SW 1271 (cell line): ENCODE data around the gene VSTM4.

Experiments
- DNase-seq, 2 experiments: peaks; one replicate each; lab custom pipeline; 2025; lab: John Stamatoyannopoulos, UW

VSTM4 gene

GRCh38 chr10:49141541-49142332 is 26.4 kb upstream of the VSTM4 start:
- DNase-seq: no peak

GRCh38 chr10:49140304-49141177 is 25.2 kb upstream of the VSTM4 start:
- no peak for DNase-seq

DNA sequence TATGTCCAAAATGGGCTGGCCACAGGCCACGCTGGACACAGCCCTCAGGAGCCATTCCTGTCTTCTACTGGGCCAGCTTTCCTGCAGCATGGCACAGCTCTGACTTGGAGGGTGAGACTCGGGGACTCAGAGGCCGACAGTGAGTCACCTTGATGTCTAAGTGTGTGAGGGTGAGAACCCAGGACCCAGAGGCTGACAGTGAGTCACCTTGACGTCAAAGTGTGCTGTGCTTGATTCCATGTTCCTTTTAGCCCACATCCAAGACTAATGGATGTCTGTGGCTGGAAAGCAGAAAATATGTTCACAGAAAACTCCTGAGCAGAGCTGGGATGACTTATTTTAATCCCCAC is 24.5 kb upstream of the VSTM4 start:
- no peak for DNase-seq

DNA sequence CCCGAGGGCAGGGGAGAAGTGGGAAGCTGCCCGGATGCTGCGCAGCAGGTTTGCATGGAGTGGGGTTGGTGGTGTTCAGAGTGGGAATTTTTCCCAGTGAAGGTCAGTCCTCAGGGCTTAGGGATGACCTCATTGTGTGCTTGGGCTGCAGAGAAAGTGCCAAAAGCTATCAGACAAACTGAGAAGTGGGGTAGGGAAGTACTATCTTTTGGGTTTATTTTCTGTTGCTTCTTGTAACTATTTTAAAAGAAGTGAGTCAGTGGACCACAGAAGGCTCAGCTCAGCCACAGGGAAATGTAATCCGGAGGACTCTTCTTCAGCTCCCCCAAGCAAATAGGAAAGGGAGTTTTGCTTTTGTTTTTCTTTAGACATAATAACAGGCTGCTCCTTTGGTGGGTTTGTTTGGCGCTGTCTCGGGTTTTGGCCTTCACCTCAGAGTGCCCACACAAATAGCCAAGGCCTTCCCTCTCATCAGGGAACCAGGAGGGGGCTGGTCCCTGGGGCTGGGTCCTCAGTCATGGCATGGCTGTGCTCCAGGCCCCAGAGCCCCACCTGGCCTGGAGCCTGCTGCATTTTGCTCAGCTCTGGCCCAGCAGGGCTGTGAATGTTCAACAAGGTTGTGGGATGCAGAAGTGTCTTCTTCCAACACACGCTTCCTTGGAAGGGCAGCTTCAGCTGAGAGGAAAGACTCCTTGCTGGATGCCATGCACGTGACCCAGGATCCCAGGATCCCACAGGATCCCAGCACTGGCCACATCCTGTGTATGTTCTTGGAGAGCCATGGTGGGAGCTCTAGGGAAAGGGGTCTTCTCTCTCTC is 23.9 kb upstream of the VSTM4 start:
- DNase-seq: no peak

DNA sequence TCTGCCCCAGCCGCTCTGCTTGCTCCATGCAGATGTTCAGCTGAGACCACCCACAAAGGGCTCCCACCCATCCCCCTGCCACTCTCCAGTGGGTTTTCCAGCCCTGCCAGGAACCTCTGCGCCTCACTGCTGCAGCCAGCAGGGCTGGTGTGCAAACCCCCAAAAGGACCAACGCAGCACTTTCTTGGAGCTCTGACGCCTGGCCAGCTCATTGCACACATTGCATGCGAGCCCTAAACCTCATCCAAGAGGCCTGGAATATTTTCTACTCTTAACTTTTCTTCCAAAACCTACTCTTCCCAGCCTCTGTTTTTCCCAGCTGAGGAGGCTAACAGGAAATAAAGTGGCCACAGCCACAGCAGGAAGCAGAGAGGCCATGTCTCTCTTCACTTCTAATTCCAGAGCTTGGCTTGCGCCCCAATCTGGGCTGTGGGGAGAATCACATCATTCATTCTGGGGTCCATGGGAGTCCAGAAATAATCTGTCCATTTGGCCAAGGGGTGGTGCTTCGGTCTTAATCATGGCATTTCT is 23.1 kb upstream of the VSTM4 start:
- no peak for DNase-seq

DNA sequence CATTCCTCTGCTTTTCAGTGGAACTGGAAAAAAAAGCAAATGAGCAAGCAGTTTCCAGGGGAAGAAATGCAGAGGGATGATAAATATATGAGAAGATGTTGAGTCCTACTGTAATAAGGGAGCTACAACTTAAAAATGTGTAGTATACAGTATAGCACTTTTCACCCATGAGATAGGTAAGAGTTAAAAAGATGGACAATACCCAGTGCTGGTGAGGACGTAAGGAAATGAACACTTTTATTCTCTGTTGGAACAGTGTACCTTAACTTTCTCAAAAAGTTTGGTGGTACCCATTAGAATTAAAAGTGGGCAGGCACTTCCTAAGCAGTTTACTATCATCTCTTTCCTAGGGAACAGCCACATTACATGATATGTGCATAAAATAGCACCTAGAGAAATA is 21.2 kb upstream of the VSTM4 start:
- no peak for DNase-seq

GRCh38 chr10:49135575-49136313 is 20.4 kb upstream of the VSTM4 start:
- no peak for DNase-seq

DNA sequence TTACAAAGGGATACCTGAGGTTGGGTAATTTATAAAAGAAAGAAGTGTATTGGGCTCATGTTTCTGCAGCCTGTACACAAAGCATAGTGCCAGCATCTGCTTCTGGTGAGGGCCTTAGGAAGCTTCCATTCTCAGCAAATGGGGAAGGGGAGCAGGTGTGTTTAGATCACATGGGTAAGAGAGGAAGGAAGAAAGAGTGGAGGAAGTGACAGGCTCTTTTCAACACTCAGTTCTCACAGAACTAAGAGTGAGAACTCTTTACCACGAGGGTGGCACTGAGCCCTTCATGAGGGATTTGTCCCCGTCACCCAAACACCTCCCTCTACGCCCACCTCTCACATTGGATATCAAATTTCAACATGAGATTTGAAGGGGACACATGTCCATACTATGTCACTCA is 19.0 kb upstream of the VSTM4 start:
- DNase-seq: no peak

- no peak for DNase-seq
Observed at GRCh38 chr10:49133706-49134248, 18.5 kb upstream of the VSTM4 start, which contains the start of gene FAM170B. TSS of gene FAM170B (minus strand) at chr10:49134021. CDS start at chr10:49133918, 103 bp downstream.

DNA sequence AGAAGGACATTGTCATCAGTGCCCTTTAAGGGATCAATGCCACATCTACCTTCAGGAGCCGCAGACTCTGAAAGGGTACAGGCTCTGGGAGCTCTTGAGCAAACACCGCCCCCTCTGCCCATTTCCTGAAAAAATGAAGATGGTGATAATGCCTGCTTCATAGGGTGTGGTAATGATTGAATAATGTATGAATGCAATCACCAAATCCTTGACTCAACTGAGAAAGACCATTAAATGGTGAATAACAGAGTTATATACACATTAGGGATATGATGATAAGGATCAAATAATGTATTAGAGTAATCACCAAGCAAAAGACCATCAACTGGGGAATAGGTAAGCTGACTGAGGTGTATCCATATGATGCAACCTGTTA is 17.0 kb upstream of the VSTM4 start:
- DNase-seq: no peak

DNA sequence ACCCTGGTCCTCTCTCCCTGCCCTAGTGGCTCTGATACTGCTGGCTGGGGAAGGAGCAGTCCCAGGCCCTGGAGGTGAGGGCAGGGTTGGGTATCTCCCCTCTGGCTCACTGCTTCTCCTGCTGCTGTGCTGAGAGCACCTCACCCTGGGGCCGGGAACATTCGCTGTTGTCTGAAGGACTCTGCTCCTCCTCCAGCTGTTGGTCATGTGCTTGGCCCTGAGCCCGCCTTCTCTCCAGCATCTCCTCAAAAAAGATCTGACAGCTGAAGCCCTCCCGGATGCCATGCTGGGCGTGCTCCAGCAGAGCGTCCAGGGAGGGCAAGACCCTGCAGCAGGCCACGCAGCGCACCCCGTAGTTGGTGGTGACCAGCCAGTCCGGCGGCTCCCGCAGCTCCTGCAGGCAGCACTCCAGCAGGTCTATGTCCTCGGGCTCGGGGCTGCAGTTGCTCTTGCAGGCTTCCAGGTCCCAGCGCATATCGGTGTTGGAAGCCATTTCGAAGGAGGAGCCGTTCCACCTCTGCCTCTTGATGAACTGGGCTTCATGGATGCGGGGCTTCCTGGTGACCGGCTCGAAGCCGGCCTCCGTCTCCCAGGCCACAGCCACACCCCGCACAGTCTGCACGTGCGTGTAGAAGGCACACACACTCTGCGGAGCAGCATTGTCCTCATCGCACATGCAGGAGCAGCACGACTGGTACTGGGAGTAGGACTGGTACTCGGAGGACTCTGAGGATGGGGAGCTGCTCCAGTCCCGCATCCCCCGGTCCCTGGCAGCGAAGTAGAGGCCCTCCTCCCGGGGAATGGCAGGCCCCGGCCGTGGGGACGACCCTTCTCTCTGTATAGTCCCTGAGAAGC is 16.4 kb upstream of the VSTM4 start:
- DNase-seq: no peak

- no peak for DNase-seq
Observed at GRCh38 chr10:49129376-49129775, 14.1 kb upstream of the VSTM4 start.

DNA sequence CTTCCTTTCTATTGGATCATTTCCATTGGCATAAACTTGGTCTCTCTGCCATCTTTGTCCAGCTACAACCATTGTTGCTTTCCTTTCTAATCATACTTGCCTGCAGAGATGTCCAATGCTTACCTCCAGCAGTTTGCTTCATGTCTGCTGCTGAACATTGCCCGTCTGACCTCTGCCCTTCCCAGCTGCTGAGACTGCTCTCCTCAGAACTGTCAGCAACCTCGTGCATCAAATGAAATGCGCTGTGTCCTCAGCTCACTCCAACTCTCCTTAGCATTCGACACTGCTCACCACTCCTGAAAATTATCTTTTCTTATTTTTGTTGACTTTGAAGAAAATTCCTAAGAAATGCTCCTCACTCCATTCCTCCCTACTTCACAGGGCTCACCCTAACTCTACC is 13.5 kb upstream of the VSTM4 start:
- no peak for DNase-seq

DNA sequence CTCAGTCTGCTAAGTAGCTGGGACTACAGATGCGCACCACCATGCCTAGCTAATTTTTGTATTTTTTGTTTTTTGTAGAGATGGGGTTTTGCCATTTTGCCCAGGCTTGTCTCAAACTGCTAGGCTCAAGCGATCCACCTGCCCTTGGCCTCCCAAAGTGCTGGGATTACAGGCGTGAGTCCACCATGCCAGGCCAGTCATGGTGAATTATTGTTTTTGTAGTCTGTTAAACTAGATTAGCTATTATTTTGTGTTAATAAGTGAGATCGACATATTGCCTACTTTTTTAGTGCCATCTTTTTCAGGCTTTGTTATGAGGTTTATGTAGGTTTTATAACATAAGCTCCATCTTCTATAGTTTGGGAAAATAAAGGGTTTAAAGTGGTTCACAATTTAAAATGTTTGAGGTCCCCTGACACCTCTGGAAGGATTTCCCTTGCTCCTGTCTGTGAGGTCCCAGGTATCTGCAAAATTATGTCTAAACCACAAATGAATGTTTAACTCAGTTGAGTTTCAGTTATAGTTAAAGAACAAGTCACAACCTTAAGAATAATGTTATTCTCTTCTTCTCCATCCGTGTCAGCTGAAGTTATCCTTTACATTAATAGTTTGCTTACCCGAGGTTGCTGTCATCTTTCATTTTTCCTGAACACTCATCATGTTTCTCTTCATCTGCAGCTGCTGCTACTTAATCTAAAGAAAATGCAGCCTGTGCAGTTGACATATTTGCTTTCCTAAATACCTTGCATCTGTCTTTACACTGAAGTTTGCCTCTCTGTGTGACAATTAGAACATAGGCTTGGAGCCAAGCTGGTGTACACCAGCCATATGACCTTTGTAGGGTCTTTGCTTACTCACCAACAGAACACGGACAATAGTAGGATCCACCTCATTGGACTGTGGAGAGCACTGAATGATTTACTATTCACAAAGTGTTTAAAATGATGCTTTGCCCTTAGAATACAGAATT is 8.9 kb upstream of the VSTM4 start:
- DNase-seq: no peak

DNA sequence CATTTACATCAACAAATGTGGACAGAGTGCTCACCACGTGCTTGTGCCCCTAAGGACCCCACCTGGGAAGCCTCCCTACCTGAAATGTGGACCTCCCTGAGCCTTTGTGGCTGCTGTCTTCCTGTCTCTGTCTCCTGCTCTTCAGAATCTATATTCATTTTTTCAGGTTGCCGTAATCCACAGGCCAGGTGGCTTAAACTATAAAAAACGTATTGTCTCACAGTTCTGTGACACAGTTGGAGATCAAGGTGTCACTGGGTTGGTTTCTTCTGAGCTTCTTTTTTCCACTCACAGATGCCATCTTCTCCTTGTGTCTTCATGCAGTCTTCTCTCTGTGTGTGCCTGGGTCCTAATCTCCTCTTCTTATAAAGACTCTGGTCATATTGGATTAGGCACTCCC is 5.6 kb upstream of the VSTM4 start:
- DNase-seq: no peak

GRCh38 chr10:49119746-49120145 is 4.4 kb upstream of the VSTM4 start:
- DNase-seq: no peak

DNA sequence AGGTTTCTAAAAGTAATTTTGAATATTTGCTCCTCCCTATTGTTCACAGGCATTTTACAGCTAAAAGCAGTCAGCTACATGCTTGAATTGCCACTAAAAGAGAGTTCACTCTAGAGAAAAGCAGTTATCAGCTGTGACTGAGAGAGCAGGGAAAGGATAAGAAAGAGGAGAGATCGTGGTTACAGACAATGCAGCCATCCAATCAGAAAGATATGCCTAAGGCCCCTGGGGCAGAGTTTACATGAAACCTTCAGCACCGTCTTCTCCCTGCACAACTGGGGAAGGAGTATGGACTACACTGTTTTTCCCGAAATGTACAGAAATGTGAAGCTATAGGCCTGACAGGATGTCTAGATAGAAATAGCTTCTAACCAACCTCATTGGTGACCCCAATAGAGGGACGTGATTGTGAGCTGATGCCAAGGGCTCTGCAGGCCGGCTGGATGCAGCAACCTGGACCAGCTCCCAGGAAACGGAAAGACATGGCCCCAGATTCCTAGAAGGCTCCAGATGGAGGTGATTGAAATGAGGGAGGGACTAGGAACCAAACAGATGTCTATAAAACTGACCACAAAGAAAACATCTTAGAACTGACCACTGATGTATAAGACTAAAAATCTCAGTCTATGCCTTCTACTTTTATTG is 3.2 kb upstream of the VSTM4 start:
- no peak for DNase-seq

GRCh38 chr10:49117376-49118070 is 2.2 kb upstream of the VSTM4 start:
- DNase-seq: no peak
